Measurements from ENCODE around the gene GPR78.

The GPR78 gene

GRCh38 chr4:8610858-8611616 lies 30.8 kb downstream of the GPR78 start:
- ChIA-PET CTCF (interaction anchor here (1.1 to 1.4 kb wide), 3 partner anchors 12 to 143 kb away, joined by 4 to 6 read pairs (median 5); no protein-coding TSS in a partner anchor), POLR2A (no interaction called here)
- no peak overlapping the region for H3K4me3 ChIP-seq (ENCODE audit: low read depth, low read length)
- TF ChIP-seq, protein P1, sequence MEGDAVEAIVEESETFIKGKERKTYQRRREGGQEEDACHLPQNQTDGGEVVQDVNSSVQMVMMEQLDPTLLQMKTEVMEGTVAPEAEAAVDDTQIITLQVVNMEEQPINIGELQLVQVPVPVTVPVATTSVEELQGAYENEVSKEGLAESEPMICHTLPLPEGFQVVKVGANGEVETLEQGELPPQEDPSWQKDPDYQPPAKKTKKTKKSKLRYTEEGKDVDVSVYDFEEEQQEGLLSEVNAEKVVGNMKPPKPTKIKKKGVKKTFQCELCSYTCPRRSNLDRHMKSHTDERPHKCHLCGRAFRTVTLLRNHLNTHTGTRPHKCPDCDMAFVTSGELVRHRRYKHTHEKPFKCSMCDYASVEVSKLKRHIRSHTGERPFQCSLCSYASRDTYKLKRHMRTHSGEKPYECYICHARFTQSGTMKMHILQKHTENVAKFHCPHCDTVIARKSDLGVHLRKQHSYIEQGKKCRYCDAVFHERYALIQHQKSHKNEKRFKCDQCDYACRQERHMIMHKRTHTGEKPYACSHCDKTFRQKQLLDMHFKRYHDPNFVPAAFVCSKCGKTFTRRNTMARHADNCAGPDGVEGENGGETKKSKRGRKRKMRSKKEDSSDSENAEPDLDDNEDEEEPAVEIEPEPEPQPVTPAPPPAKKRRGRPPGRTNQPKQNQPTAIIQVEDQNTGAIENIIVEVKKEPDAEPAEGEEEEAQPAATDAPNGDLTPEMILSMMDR (IDR thresholded peaks at IDR 0.05; ENCODE audit: insufficient read depth, low read length, missing control alignments) = no peak
- DNase-seq (ENCODE audit: low read depth, low spot score) = no peak

DNA sequence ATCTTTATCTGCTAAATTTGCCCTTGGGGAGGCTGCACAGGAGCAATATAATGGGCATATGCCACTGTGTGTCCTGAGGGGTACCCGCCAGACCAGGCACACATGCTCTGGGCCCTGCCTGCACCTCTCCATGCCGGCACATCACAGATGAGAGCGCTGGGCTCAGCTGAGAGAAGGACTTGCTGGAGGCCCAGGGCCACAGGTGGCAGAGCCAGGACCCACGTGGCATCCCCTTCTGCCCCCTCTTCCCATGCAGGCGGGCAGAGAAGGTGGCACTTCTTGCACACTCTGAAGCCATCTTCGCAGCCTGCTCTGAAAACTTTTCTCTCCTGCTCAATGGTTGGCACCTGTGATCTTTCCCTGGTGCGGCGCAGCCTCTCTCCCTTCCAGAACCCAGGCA lies 32.5 kb downstream of the GPR78 start:
- TF ChIP-seq, protein P1 (IDR thresholded peaks at IDR 0.05; ENCODE audit: insufficient read depth, low read length, missing control alignments) = no peak
- POLR2A ChIA-PET = interaction anchor here (0.7 kb wide), 1 partner anchor 169 kb away, joined by 3 read pairs; no protein-coding TSS in a partner anchor

DNA sequence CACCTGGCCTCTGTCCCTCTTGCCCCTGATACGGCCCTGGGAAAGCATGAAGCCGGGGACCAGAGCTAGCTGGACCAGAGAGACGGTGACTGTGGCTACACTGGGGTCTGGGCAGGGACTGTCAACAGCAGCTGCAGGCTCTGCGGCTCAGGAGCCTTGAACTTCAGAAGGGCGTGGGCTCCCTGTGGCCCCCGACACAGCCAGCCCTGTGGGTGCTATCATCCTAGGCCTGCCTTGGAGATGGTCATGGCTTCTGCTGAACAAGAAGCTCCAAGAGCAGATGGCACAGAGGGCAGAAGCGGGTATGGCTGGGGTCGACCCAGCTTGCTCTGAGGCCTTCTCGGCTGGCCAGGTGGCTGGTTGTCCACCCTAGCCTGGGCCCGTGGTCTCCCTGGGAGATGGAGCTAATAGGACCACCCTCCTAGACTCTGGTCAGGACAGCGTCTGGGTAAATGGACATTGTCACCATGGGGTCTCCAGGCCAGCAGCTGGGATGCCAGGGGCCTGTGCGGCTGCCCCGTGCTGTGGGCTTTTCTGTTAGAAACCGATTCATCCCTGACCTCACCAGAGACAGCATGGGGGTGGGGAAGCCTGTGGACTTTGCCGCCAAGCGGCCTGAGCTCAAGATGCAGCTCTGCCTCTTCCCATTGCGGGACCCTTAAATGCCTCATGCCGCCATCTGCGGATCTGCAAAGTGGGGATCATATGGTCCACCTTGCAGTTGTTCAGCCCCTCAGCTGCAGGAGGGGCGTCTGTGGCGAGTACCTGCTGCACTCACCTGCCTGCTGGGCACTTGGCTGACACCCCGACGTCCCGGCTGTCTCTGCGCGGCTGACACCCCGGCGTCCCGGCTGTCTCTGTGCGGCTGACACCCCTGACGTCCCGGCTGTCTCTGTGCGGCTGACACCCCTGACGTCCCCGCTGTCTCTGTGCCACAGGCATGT lies 33.5 kb downstream of the GPR78 start:
- DNase-seq (ENCODE audit: low read depth, low spot score) = no peak
- TF ChIP-seq, protein P1 (IDR thresholded peaks at IDR 0.05; ENCODE audit: insufficient read depth, low read length, missing control alignments) = no peak
- CTCF ChIA-PET = interaction anchor here (1.0 to 6.6 kb wide), 3 partner anchors 7 to 146 kb away, joined by 3 to 40 read pairs (median 4); no protein-coding TSS in a partner anchor
- no peak overlapping the region for H3K4me3 ChIP-seq (ENCODE audit: low read depth, low read length)
- POLR2A ChIA-PET = no interaction called here

More for the DNA sequence above, 32.5 kb downstream of the GPR78 start:
- H3K4me3 ChIP-seq (ENCODE audit: low read depth, low read length) = no peak overlapping the region
- CTCF ChIA-PET = interaction anchor here (1.4 kb wide), 1 partner anchor 145 kb away, joined by 4 read pairs; no protein-coding TSS in a partner anchor
- DNase-seq (ENCODE audit: low read depth, low spot score) = no peak

DNA sequence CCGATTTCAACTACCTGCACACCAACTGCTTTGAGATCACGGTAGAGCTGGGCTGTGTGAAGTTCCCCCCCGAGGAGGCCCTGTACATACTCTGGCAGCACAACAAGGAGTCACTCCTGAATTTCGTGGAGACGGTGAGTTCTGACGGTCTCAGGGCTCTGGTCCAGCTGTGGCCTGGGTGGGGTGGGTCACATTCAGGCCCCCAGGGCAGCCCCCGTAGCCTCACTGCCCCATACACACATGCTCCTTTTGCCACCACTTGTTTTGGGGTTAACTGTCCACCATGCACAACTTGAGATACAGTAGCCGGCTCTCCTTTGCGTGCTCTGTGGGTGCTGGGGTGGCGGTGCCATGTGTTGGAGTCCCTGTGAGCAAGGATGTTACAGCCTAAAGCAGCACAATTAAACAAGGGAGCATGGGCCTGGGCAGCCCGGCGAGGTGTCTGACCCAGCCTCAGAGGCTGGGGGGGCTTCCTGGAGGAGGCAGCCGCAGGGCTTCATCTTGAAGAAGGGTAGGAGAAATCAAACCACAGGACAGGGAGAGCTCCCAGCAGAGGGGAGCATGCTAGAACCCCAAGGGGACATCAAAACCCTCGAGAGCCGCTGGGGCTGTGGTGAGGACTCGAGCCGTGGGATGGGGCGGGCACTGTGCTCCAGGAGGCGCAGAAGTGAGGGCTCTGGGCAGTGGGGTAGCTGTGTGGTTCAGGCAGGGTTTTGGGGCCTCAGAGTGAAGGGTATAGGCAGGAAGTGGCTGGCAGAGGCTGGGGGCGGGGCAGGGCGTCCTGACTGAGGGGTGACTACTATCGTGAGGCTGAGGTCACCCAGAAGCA lies 34.4 kb downstream of the GPR78 start:
- POLR2A ChIA-PET = no interaction called here
- no peak for DNase-seq (ENCODE audit: low read depth, low spot score)
- TF ChIP-seq, protein P1 (IDR thresholded peaks at IDR 0.05; ENCODE audit: insufficient read depth, low read length, missing control alignments) = no peak
- CTCF ChIA-PET = interaction anchor here (1.3 to 6.6 kb wide), 2 partner anchors 8 to 23 kb away, joined by 3 to 40 read pairs; no protein-coding TSS in a partner anchor
- no peak overlapping the region for H3K4me3 ChIP-seq (ENCODE audit: low read depth, low read length)

GRCh38 chr4:8615366-8615765 lies 35.2 kb downstream of the GPR78 start:
- ChIA-PET POLR2A (no interaction called here), CTCF (interaction anchor here (1.7 to 6.6 kb wide), 2 partner anchors 9 to 147 kb away, joined by 7 to 40 read pairs; no protein-coding TSS in a partner anchor)
- H3K4me3 ChIP-seq (ENCODE audit: low read depth, low read length) = no peak overlapping the region
- DNase-seq (ENCODE audit: low read depth, low spot score) = no peak
- TF ChIP-seq, protein P1 (IDR thresholded peaks at IDR 0.05; ENCODE audit: insufficient read depth, low read length, missing control alignments) = no peak

All from AG04449 (cell line).